Measurements from ENCODE around the gene EIF2AK2.

EIF2AK2 gene

GRCh38 chr2:37080266-37080665, 76.5 kb downstream of the EIF2AK2 start:
- no peaks in the 10 kb centered on the region for H3K27me3 Mint-ChIP-seq (ENCODE audit: low read depth, poor library complexity)
- no peak for DNase-seq
- H3K36me3 Mint-ChIP-seq (ENCODE audit: low read depth), result peaks cover 31% of the 10 kb centered on the region
- no peak overlapping the region for H3K27ac Mint-ChIP-seq
- H3K4me1 Mint-ChIP-seq, result peaks cover 5% of the 10 kb centered on the region
- no peak for TF ChIP-seq CTCF (IDR thresholded peaks at IDR 0.05)
- H3K9me3 Mint-ChIP-seq, result no peaks in the 10 kb centered on the region
- H3K4me3 Mint-ChIP-seq, result no peak overlapping the region

DNA sequence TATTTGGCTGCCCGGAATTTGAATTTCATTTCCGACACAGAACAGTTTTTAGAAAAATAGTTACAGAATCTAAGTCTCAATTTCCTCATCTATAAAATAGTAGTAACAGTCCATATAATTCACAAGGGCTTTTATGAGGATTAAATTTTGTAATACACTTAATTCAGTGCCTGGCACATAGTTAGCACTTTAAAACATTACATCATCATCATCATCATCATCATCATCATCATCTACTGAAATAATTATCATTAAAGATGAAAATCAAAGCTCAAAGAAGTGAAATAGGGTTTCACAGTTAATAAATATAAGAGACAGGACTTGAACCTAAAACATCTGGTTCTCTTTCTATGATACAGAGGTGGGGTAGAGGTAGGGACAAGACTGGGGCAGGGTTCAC, 85.8 kb downstream of the EIF2AK2 start:
- no peak for TF ChIP-seq CTCF (IDR thresholded peaks at IDR 0.05)
- peaks cover under 1% of the 10 kb centered on the region for H3K4me1 Mint-ChIP-seq
- H3K4me3 Mint-ChIP-seq, result no peak overlapping the region
- peaks cover 4% of the 10 kb centered on the region for H3K9me3 Mint-ChIP-seq
- H3K36me3 Mint-ChIP-seq (ENCODE audit: low read depth), result peaks cover 45% of the 10 kb centered on the region
- no peaks in the 10 kb centered on the region for H3K27me3 Mint-ChIP-seq (ENCODE audit: low read depth, poor library complexity)
- H3K27ac Mint-ChIP-seq, result no peak overlapping the region
- DNase-seq, result no peak

DNA sequence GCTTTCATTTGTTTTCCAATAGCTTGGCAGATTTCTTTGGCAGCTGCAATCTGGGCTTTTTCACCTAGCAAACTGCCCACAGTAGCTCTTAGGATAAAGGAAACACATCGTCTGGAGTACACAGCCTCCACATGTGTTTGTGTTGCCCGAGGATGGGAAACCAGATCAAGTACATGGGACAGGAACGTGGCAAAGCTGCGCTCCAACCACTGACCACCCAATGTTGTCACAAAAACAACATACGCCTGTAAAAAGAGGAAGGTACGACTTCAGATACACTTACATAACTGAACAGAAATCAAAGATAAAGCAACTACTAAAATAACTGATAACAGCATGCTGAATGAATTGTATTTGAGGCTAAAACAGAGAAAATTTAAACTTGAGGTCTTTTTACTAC, 88.1 kb downstream of the EIF2AK2 start:
- peak overlapping the region; percentile 81 for H3K27ac Mint-ChIP-seq
- no peak for DNase-seq
- H3K27me3 Mint-ChIP-seq (ENCODE audit: low read depth, poor library complexity), result no peaks in the 10 kb centered on the region
- no peak overlapping the region for H3K4me3 Mint-ChIP-seq
- peaks cover 1% of the 10 kb centered on the region for H3K9me3 Mint-ChIP-seq
- peaks cover 29% of the 10 kb centered on the region for H3K36me3 Mint-ChIP-seq (ENCODE audit: low read depth)
- no peaks in the 10 kb centered on the region for H3K4me1 Mint-ChIP-seq
- TF ChIP-seq CTCF (IDR thresholded peaks at IDR 0.05), result no peak

GRCh38 chr2:37061776-37062175, 95.0 kb downstream of the EIF2AK2 start:
- Mint-ChIP-seq H3K27me3 (ENCODE audit: low read depth, poor library complexity) (no peaks in the 10 kb centered on the region), H3K36me3 (ENCODE audit: low read depth) (peaks cover 24% of the 10 kb centered on the region), H3K9me3 (no peaks in the 10 kb centered on the region), H3K4me3 (no peak overlapping the region), H3K4me1 (no peaks in the 10 kb centered on the region), H3K27ac (no peak overlapping the region)
- DNase-seq, result no peak
- TF ChIP-seq CTCF (IDR thresholded peaks at IDR 0.05), result no peak

GRCh38 chr2:37061013-37061711, 95.6 kb downstream of the EIF2AK2 start:
- no peak for TF ChIP-seq CTCF (IDR thresholded peaks at IDR 0.05)
- Mint-ChIP-seq H3K36me3 (ENCODE audit: low read depth) (peaks cover 31% of the 10 kb centered on the region), H3K4me1 (no peaks in the 10 kb centered on the region), H3K27me3 (ENCODE audit: low read depth, poor library complexity) (no peaks in the 10 kb centered on the region), H3K27ac (no peak overlapping the region), H3K9me3 (no peaks in the 10 kb centered on the region), H3K4me3 (no peak overlapping the region)
- no peak for DNase-seq

DNA sequence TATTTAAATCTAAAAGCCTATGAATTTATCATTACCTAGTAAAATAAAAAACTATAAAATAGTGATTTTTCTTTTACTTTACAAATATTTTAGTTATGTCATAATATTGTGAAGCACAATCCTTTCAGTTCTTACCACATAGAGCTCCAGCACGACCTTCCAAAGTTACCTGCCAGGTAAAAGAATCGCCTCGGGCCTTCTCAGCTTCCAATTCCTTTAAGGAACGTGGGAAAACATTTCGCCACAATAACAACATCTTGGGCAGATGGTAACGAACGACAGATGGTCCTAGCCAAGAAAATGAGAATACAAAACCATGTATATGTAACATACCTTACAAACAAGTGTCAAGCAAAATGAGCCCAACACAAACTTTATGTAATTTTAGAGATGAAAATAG, 96.3 kb downstream of the EIF2AK2 start:
- H3K4me3 Mint-ChIP-seq, result no peak overlapping the region
- no peaks in the 10 kb centered on the region for H3K4me1 Mint-ChIP-seq
- H3K36me3 Mint-ChIP-seq (ENCODE audit: low read depth), result peaks cover 32% of the 10 kb centered on the region
- peak overlapping the region; percentile 35 for H3K27ac Mint-ChIP-seq
- no peak for DNase-seq
- H3K27me3 Mint-ChIP-seq (ENCODE audit: low read depth, poor library complexity), result no peaks in the 10 kb centered on the region
- H3K9me3 Mint-ChIP-seq, result no peaks in the 10 kb centered on the region
- no peak for TF ChIP-seq CTCF (IDR thresholded peaks at IDR 0.05)

All from nephron progenitor cell (in vitro differentiated cells).